Astrocyte (in vitro differentiated cells and primary cell): ENCODE measurements around the gene NUP62.

Experiments used
- CTCF ChIP-seq: IDR thresholded peaks from 2 replicates; pipeline ENCODE4 v1.5.1; 2011; ENCODE audit warnings: low read depth, mild to moderate bottlenecking, inconsistent platforms, low read length, moderate library complexity; ENCODE audit not compliant: insufficient read depth
- EZH2 ChIP-seq: IDR thresholded peaks from 2 replicates; pipeline ENCODE4 v1.6.1; 2012; ENCODE audit warnings: mild to moderate bottlenecking, low read length, inconsistent platforms; ENCODE audit not compliant: insufficient read depth

DNA sequence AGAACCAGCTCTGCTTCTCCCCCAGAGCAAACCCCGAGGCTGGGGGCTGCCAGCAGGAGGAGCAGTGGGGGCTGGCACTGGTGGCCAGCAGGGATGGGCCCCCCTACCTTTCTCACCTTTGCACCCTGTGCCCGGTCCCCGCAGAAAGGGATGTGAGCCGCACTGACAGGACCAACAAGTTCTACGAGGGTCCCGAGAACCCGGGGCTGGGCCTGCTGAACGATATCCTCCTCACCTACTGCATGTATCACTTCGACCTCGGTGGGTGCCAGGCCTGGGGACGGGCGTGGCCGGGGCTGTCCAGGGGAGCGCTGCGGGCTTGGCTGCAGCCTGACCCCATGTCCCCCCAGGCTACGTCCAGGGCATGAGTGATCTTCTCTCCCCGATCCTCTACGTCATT is 45.2 kb downstream of the NUP62 start:
- TF ChIP-seq CTCF (no peak), EZH2 (no peak)
